ENCODE data around the gene CAMSAP3. TPM values are rescaled to one million over a fixed set of nuclear protein-coding genes. Genes with fewer than 3 reads are reported as not detected.
"Not testable (repeated sequence)": the region's sequence is repeated elsewhere in the genome, so short reads cannot be mapped to it uniquely, and the experiment has no call there.

CAMSAP3 gene
- polyA plus RNA-seq, 1 donor = 18.9 TPM

DNA sequence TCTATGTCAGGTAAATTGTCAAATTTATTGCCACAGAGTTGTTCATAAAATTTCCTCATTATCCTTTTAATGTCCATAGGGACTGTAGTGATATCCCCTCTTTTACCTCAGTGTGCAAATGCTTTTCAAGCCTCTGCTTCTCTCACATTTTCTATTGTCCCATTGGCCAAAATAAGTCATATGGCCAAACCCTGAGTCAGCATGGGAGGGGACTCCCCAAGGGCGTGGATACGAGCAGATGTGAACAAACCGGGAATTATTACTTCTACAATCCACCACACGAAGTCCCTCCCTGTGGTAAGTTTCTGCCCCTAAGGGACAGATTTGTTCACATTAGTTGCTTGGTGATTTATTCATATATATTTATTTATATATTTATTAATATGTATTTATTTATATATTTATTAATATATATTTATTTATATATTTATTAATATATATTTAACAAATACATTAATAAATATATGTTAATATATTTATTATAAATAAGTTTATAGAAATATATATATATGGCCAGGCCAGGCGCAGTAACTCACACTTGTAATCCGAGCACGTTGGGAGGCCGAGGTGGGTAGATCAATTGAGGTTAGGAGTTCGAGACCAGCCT is 20.1 kb upstream of the CAMSAP3 start:
- DNase-seq = no peak

DNA sequence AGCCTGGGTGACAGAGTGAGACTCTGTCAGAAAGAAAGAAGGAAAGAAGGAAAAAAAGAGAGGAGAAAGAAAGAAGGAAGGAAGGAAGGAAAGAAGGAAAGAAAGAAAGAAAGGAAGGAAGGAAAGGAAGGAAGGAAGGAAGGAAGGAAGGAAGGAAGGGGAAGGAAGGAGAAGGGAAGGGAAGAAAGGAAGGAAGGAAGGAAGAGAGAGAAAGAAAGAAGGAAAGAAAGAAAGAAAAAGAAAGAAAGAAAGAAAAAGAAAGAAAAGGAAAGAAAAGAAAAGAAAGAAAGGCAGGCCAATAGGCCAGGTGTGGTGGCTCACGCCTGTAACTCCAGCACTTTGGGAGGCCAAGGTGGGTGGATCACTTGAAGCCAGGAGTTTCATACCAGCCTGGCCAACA is 18.2 kb upstream of the CAMSAP3 start:
- not testable (repeated sequence) for DNase-seq

DNA sequence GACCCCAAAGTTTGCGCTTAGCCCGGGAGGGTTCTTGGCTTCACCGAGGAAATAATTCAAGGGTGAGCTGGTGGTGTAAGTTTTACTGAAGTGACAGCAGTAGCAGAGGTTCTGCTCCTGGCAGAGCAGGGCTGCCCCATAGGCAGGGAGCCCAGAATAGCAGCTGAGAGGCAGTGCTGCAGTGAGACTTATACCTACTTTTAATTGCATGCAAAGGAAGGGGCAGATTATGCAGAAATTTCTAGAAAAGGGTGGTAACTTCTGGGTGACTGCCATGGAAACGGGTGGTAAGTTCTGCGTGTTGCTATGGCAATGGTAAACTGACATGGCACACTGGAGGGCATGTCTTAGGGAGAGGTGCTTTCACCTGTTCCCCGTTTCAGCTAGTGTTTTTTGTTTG is 17.5 kb upstream of the CAMSAP3 start:
- DNase-seq = no peak

DNA sequence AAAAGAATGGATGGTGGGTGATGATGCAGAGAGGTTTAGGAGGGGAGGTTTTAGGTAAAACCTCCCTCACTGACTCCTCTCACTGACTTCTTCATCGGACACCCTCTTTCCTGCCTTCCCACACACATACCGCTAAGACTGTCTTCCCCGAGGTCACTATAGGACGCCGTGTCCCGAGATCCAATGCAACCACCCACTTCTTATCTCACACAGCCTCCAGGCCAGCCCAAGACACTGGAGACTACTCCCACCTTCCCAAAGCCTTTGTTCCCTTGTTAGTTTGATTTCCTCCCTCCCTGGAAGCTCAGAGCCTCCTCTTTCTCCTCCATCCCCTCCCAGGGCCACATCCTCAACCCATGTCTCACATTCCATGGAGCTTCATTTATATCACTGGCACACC is 16.5 kb upstream of the CAMSAP3 start:
- no peak for DNase-seq

DNA sequence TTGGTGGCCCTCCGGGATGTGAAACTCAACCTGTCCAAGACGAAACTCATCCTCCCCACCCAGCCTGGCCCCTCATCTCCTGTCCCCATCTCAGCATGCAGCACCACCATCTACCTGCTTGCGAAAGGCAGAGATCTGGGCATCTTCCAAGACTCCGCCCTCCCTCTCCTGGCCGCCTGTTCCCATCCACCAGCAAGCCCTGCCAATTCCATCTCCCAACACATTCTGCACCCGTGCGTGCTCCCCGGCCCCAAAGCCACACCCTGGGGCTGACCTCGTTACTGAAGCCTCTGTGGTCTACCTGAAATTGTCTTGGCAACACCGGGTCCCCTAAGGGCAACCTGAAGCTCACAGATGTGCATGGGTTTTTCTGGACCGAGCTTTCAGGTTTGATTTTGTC is 13.2 kb upstream of the CAMSAP3 start:
- no peak for DNase-seq

DNA sequence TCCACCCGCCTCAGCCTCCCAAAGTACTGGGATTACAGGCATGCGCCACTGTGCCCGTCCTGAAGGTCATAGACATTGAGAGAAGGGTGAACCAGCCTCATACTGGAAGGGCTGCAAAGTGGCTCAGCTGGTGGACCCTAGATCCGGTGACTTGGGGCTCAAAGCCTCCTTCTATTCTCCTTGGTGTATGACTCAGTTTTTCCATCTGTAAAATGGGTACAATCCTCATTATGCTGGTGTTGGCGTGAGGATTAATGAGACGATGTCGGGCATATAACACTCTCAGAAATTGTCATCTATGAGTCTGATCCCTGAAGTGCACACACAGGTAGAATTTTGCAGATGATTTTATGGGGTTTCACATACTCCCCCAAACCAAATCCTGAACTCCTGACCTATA is 5.8 kb upstream of the CAMSAP3 start:
- DNase-seq = no peak

DNA sequence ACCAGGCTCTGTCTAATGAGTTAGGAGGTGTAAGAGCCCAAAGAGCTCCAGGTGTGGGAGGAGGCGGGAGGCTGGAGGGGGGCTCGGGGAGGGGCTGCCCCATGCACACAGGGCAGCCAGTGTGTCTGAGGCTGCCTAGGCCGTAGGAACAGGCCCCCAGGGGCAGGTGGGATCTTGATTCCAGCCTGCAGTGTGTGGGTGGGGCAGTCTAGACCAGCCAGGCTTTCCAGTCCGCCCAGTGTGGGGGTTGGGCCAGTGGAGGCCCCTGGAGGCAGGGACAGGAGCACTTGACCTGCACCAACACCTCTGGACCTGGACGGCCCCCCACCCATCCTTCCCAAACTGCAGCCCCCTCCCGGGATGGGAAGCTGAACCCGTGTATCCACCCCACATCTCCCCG is 5.4 kb upstream of the CAMSAP3 start:
- DNase-seq = no peak

DNA sequence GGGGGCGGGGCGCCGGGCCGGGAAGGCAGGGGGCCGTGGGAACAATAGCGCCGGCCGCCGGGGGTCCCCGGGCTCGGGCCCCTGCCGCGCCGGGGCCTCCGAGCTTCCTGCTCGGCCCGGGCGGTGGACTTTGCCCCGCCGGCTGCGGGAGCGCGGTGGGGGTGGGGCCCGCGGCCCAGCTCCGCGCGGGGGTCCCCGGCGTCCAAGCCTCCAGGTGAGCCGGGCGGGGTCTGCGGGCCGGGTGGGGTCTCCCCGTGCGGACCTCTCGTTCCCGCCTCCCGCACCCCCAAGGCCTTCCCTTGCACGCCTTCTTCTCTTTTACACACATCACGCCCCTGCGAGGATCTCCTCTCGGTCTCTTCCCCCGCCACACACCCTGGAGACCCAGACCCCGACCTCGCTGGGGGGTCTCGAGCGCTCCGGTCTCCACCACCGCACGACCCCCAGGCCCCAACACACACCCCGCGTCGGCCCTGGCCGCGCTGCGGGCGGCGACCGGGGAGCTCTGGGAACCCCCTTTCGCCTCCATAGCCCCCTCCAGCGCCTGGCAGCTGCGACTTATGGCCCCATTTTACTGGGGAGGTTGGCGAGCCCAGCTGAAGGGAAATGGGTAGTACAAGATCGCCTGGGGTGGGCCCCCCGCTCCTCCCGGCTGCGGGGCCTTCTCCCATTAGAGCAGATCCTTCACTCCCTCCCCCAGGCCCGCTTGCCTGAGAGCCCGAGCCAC is 711 bp downstream of the CAMSAP3 start:
- DNase-seq = no peak

DNA sequence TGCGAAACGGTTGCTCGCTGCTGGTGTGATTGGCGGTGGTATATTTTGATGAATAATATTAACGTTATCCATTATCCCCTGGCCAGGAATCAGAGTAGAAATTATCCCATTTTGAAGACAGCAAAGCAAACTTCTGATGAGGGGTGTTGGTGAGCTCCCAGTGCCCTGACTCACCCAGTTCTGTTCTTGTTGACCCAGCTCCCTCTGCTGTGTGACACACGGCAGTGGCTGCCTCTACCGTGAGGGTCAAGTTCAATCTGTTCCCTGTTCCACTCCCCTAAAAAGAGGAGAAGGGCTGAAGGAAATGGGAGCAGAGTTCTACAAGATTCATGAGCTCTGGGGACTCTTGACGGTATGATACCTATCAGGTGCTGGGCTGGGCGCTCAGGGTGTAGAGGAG is 2.0 kb downstream of the CAMSAP3 start:
- DNase-seq = no peak

DNA sequence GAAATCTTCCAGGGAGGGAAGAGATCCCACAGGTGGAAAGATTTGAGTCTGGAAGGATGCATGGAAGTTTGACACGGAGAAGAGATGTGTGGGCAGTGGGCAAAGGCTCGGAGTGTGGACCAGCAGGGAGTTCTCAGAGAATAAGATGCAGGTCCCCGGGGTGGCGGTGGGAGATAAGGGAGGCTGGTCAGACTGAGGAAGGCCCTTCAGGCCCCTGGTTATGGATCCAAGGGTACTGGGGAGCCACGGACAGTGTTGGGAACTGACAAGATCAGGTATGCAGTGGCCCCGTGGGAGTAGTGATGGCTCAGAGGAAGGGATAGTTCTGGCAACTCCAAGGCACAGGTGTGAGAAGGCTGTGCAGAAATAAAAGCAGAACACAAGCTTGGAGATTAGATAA is 2.5 kb downstream of the CAMSAP3 start:
- no peak for DNase-seq

DNA sequence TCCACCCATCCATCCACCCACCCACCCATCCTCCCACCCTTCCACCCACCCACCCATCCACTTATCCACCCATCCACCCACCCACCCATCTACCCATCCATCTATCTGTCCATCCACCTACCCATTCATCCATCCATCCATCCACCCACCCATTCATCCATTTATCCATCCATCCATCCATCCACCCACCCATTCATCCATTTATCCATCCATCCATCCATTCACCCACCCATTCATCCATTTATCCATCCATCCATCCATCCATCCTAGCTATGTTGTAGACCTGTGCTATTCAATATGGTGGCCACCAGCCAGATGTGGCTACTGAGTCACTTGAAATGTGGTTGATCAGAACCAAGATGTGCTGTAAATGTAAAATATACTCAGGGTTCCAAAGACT is 5.1 kb downstream of the CAMSAP3 start:
- no peak for DNase-seq

DNA sequence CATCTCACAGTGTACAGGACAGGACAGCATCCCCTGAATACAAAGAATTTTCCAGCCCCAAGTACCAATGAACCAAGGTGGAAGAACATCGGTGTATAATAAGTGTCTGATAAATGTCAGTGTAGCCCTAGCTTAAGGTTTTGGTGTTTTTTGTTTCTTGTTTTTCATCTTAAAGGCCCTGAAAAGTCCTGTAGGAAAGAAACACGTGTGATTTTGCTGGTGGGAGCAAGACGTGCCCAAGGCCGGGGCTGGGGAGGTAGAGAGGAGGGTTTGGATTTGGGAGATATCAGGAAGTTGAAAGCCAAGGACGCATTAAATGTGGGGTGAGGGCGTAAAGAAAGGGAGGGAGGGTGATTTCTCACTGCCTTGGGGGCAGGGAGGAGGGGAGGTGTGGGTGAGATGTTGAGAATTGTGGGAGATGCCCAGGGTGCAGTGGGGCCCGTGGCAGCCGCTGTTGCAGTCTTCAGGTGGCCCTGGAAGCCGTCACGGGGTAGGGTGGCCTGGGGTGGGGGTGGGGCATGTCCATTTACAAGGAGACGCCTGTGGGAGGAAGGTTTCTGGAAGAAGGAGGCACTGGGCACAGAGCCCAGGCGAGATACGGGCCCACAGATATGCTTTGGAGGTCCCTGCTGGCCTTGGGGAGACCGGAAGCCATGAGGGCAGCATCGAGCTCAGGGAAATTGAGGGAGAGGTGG is 6.7 kb downstream of the CAMSAP3 start:
- no peak for DNase-seq

DNA sequence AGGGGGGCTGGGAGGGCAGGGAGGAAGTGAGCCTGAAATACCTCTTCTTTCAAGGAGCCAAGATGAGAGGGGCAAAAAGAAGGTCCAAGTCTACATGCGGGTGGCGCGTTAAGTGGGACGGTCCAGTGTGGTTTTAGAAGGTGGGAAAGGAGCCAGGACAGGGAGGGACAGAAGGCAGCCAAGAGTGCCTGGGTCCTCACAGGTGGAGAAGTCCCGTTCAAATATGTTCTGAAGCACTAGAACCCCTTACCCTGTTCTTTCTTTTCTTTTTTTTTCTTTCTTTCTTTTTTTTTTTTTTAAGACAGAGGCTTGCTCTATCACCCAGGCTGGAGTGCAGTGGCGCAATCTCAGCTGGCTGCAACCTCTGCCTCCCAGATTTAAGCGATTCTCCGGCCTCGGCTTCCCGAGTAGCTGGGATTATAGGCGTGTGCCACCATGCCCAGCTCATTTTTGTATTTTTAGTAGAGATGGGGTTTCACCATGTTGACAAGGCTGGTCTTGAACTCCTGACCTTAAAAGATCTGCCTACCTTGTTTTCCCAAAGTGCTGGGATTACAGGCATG is 7.4 kb downstream of the CAMSAP3 start:
- no peak for DNase-seq

DNA sequence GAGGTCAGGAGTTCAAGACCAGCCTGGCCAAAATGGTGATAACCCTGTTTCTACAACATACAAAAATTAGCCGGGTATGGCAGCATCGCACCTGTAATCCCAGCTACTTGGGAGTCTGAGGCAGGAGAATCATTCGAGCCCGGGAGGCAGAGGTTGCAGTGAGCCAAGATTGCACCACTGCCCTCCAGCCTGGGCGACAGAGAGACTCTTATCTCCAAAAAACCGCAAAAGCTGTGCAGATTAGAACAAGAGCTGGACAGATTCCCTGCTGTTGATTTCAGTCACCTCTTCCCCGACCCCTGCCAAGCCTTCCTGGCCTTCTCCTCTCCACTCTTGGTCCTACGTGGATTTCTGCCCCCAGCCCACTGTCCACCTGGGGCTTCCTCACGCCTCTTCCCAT is 8.3 kb downstream of the CAMSAP3 start:
- DNase-seq = no peak

DNA sequence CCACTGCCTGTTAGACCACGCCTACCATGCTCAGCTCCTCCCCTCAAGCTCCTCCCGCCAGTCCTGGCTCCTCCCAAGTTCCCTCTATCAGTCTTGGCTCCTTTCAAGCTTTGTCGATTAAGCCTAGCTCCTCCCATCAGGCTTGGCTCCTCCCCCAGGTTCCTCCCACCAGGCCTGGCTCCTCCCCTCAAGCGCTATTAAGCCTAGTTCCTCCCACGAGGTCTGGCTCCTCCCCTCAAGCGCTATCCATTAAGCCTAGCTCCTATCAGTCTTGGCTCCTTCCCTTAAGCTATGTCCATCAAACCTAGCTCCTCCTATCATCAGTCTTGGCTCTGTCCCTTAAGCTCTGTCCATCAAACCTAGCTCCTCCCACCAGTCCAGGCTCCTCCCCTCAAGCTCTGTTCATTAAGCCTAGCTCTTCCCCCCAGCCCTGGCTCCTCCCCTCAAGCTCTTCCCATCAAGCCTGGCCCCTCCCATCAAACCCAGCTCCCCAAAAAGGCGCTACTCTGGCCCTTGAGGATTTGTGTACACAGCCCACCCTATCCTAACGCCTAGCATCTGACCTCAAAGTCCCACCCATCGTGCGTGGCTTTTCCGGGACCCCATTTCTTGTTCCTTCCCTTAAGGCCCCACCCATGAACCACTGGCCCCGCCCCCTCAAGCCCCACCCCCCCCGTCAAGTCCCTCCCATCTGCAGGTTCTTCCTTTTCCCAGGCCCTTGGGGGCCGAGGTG is 10.0 kb downstream of the CAMSAP3 start:
- DNase-seq = no peak

DNA sequence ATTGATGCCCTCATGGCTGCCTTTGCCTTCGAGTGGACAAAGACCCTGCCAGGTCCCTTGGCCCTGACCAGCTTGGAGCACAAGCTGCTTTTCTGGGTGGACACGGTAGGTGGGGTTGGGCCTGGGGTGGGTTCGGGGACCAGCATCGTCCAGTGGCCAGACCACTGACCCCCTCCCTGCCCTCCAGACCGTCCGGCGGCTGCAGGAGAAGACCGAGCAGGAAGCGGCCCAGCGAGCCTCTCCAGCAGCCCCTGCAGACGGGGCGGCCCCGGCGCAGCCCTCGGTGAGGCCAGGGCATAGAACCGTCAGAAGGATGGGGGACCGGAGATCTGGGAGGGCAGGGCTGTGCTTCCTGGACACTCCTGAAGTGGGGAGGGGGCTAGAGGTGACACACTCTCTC is 10.6 kb downstream of the CAMSAP3 start:
- DNase-seq = no peak

DNA sequence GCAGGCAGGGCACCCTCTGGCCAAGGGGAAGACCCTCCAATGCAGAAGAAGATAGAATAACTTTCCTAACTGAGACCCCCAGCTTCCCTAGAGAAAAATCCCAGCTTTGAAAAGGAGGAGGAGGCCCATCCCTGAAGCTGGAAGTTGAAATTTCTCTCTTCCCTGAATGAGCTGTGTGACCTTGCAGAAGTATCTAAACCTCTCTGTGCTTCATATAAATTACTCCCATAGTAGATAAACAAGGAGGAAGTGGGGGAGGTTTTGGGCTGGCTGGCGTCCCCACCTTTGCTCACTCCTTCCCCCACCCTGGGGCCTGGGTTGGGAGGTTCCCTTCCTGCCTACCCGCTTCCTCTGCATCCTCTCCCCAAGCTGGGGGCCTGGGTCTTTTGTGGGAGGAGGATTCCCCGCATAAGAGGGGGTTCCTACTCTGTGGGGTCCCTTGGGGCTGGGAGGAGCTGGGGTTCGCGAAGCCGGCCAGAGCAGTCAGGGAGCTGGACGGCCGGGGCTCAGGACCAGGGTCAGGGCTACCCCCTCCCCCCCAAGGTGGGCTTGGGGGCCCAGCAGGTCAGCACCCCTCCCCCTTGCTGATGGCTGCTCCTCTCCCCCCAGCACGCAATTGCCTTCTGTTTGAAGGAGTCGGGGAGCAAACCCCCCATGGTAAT is 11.7 kb downstream of the CAMSAP3 start:
- no peak for DNase-seq

DNA sequence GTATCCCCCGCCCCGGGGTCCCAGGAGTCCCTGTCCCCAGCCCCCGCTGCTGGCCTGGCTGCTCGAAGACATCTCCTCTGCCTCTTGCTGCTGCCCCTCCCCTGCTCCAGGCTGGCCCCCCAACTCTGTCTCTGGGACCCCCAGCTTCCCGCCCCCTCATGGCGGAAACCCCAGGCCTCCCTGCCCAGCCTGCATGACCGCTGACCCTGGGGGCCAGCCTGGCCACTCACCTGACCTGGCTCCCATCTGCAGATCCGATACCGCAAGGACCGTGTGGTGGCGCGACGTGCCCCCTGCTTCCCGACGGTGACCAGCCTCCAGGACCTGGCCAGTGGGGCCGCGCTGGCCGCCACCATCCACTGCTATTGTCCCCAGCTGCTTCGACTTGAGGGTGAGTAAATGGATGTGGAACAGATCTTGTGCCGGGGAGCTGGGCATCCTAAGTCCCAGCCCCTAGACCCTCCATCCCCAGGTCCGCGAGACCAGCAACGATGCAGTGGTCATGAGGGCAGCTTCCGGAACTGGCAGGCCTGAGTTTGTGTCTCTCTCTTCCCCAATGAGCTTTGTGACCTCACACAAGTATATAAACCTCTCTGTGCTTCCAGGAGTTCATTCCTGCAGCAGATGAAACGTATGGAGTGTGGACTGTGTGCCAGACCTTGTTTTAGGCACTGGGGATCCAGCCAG is 12.4 kb downstream of the CAMSAP3 start:
- DNase-seq = no peak

DNA sequence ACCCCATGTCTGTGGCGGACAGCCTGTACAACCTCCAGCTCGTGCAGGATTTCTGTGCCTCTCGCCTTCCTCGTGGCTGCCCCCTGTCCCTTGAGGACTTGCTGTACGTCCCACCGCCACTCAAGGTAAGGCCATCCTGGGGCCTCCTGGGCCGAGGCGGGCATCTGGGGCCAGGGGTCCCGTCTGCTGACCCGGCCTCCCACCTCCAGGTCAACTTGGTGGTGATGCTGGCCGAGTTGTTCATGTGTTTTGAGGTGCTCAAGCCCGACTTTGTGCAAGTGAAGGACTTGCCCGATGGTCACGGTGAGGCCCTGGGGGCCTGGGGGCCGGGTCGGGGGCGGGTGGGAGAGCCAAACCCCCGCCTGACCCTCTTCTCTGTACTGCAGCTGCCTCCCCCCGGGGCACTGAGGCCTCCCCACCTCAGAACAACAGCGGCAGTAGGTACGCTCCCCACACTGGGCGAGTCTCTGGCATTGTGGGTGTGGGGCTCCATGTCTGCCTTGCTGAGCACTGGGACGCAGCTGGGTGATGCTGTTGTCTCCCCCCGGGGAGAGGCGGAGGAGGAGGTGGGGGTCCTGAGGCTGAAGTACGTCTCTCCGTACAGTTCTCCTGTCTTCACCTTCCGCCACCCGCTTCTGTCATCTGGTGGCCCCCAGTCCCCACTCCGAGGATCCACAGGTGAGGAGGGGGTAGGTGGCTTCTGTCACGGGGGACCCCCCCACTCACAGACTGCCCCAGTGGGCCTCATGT is 15.0 kb downstream of the CAMSAP3 start:
- DNase-seq = no peak

DNA sequence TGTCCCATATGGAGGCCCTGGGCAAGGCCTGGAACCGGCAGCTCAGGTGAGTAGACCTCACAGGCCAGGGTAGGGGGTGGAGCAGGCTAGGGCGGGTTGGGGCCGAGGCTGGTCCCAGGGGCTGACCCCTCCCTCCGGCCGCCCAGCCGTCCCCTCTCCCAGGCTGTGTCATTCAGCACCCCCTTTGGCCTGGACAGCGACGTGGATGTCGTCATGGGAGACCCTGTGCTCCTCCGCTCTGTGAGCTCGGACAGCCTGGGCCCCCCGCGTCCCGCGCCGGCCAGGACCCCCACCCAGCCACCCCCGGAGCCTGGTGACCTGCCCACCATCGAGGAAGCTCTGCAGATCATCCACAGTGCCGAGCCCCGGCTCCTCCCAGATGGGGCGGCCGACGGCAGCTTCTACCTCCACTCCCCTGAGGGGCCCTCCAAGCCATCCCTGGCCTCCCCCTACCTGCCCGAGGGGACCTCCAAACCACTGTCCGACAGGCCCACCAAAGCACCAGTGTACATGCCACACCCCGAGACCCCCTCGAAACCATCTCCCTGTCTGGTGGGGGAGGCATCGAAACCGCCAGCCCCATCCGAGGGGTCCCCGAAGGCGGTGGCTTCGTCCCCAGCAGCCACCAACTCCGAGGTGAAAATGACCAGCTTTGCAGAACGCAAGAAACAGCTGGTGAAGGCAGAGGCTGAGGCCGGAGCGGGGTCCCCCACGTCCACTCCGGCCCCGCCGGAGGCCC is 16.0 kb downstream of the CAMSAP3 start:
- DNase-seq = no peak
